LoVo (cell line): ENCODE data around the gene ANKRD7.
"Not testable (repeated sequence)": the region's sequence is repeated elsewhere in the genome, so short reads cannot be mapped to it uniquely, and the experiment has no call there.

Experiments
- DNase-seq: peaks from one replicate; pipeline ENCODE4 v3.0.0-alpha.2; 2016; ENCODE audit warnings: low spot score

ANKRD7 gene

DNA sequence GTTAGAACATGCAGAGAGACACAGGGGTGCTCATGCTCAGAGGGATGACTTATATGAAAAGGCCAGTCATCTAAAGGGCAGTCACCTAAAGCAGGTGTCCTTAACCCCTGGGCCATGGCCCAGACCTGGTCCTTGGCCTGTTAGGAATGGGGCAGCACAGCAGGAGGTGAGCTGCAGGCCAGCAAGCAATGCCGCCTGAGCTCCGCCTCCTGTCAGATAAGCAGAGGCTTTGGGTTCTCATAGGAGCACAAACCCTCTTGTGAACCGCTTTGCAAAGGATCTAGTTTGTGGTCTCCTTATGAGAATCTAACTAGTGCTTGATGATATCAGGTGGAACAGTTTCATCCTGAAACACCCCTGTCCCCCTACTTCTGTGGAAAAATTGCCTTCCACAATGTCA is 14.5 kb downstream of the ANKRD7 start:
- no peak for DNase-seq

DNA sequence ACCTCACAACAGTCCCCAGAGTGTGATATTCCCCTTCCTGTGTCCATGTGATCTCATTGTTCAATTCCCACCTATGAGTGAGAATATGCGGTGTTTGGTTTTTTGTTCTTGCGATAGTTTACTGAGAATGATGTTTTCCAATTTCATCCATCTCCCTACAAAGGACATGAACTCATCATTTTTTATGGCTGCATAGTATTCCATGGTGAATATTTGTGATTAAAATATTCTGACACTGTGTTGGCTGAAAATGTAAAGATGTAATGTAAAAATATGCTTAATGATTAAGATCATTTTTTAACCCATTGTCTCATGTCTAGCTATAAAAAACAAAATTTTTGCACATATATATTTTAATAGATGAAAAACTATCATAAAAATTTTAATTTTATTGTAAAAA is 15.8 kb downstream of the ANKRD7 start:
- DNase-seq, result not testable (repeated sequence)

DNA sequence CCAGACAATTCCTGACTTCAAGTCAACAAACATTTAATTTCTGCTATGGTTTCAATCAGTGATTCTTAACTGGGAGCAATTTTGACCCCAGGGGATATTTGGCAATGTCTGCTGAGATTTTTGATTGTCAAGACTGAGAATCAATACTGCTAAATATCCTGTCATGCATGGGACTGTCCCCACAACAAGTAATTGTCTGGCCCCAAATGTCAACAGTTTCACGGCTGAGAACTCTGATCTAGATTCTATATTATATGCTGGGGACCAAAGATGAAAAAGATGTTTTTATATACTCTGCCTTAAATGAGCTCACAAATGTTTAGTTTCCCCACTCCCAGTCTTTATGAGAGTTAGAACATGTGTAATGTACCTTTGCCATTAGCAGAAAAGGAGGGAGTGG is 19.2 kb downstream of the ANKRD7 start:
- DNase-seq, result no peak

DNA sequence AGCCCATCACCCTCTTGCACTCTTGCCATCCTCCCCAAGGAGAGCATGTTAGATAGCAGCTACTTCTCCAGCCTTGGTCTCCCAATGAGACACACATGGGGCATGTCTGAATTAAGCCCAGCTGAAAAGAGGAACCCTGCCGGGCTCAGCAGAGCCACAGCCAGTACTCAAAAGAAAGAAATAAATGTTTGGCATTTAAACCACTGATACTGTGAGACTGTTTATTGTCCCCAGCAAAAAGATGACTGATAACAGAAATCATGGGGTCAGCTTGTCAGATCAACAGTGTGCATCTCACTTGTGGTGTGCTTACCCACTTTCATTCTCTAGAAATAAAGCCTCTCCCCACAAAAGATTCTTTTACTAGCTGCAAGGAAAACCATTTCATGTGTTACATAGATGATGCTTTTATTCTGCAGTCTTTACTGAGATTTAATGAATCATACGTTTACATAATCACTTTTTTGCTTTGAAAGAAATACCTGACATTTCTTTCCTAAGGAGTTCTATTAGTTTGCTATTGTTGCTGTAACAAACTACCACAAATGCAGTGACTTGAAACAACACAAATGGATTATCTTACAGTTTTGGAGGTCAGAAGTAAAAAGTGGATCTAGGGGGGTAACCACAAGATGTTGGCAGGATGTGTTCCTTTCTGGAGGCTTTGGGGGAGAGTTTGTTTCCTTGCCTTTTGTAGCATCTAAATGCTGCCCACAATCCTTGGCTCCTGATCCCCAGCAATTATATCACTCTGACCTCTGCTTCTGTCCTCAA is 20.9 kb downstream of the ANKRD7 start:
- DNase-seq, result no peak

DNA sequence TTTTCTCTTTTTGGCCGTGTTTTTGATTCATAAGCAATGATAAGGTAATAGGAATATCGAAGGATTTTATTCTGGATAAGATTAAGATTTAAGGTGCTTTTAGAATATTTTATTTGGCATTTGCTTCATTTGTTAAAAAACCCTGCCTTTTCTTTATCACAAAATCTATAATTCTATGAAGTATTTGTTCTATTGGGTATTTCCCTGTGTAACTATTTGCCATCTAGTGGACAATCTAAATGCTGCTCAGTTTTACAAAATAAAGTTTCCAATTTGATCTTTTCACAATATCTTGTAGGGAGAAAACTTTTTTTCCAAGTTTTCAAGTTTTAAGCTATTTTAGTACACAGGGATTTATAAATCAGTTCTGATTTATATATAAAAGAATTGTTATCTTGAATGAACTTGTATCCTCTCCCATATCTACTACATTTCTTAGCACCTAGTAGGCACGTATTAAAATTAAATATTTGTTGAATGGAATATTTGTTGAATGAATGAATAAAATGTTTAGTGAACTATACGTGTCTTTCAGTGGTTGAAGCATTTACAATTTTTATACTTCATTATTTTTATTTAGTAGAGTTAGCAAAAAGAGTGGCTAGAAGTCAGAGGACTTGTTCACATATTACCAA is 26.5 kb downstream of the ANKRD7 start:
- DNase-seq, result no peak

DNA sequence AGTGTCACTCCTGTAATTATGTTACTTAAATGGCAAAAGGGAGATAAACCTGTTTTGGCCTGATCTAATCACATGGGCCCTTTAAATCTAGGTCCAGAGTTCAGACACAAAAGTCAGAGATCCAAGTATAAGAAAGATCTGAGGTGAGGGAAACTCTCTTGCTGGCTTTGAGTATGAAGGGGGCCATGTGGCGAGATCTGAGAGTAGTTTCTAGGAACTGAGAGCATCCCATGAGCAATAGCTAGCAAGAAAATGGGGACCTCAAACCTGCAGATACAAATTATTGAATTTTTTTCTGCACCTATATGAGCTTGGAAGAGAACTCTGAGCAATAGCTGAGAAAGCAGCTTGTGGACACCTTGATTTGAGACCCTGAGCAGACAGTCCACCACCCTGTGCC is 27.6 kb downstream of the ANKRD7 start:
- no peak for DNase-seq

DNA sequence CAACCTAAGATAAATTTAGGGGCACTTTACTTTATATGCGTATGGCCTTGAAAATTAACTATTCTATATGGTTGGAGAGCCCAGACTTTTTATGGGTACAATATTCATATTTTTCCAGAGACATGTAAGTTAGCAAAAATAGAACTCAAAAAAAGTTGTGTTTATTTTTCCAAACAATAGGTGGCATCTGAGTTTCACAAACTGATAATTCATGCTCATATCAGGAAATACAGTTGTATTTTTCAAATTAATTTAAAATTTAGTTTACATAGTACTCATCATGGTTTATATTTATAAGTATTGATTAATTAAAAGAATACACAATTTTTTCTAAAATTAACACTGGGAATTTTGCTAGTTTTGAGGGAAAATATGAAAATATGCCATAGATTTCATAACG is 34.6 kb downstream of the ANKRD7 start:
- peak; percentile 21 for DNase-seq

DNA sequence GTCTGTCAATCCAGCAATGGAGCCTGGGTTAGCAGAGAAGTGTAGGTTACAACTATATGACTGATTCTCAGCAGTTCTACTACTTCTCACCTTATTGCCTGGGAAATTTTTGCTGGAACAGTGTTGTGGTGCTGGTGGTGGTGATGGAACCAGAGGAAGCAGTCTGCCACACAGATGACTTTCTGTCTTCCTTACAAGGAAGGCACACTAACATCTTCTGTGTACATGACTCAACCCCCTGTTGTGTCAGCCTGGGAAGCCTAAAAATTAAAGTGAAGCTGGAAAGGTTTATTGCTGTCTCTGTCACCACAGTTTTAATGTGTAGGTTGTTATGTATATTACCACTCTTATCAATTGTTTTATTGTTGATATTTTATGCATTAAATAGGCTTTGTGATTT is 40.3 kb downstream of the ANKRD7 start:
- no peak for DNase-seq

DNA sequence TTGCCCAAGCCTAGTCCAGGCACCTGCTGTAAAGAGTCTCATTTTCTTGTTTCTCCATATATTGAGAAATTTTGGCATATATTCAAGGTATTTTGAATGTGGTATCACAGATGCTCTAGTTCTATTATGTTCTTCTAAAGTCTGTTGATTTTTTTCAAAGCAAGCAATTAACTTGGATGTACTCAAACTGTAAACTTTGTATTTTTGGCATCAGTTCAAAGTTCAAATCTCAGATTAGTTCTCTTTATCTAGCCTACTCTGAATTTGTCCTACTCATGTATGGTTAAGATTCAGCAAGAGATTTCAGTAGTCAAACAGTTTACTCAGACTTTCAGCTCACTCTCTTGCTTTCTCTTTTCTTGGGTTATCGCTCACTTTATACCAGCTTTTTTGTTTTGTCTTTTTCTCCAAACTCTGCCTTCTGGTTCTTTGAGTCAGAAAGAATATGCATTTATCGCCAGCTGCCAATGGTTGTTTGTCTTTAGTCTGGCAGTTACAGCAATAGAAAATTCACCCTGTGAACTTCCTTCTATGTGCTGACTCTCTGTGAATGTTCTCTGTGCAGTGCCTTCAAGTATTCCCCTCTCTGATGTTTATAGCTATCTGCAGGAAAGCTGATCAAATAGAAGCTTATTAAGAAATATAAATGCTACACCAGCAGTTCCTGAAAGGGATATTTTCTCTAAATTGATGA is 56.0 kb downstream of the ANKRD7 start:
- no peak for DNase-seq

DNA sequence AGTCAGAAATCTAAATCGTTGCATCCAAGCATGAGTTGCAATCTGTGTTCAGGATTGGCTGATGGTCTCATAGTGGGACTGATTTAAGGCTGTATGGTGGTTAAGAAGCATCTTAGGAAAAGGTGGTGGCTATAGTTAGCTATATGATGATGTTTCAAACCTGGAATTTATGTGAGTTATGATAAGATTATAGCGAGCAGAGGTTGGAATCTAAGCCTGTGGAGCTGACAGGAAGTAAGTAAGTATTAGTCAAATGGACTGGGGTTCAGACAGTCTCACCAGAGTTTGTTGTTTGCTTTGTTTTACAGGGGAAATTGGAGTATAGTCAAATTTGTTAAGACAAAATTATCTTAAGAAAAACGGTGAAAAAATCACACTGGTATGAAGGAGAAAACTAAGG is 56.7 kb downstream of the ANKRD7 start:
- DNase-seq, result no peak

DNA sequence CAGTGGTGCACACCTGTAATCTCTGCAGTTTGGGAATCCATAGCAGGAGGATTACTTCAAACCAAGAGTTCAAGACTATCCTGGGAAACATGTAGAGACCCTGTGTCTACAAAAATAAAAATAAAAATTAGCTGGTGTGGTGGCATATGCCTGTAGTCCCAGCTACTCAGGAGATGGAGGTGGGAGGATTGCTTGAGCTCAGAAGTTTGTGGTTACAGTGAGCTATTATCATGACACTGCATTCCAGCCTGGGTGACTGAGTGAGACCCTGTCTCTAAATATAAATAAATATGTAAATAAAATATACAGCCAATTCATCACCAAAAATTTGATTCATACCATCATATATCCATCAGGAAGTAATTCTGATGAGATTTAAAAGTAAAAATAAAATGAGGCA is 60.9 kb downstream of the ANKRD7 start:
- DNase-seq, result no peak

DNA sequence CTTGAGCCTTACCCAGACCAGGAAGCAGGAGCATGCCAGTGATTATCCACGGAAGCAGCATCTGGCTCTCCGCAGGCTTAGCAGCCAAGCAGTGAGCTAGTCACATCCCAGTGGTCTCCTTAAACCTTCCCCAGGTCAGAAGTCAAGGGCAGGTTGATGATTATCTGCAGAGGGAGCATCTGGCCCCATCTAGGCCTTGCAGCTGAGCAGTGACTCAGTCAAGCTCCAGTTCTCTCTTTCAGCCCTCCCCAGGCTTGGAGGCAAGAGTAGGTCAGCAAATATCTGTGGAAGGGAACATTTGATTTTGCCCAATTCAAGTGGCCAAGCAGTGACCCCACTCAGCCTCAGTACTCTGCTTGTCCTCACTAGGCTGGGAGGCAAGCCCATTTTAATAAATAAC is 61.6 kb downstream of the ANKRD7 start:
- DNase-seq, result no peak

DNA sequence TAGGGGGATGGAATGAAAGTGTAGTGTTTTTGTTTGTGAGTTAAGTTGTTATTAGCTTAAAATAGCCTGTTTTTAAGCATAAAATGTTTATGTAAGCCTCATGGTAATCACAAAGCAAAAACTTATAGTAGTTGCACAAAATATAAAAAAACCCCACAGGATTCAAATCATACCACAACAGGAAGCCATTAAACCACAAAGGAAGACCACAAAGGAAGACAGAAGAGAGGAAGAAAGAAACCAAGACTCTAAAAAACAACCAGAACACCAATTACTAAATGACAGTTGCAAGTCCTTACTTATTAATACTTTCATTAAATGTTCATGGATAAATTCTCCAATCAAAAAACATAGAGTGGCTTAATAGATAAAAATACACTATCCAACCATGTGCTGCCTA is 63.6 kb downstream of the ANKRD7 start:
- no peak for DNase-seq

DNA sequence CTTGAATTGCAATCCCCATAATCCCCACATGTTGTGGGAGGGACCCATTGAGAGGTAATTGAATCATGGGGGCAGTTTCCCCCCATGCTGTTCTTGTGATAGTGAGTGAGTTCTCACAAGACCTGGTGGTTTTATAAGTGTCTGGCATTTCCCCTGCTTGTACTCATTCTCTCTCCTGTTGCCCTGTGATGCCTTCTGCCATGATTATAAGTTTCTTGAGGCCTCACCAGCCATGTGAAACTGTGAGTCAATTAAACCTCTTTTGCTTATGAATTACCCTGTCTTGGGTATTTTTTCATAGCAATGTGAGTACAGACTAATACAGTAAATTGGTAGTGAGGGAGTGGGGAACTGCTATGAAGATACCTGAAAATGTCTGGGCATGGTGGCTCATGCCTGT is 65.0 kb downstream of the ANKRD7 start:
- no peak for DNase-seq
